ENCODE data around the gene POP7.

DNA sequence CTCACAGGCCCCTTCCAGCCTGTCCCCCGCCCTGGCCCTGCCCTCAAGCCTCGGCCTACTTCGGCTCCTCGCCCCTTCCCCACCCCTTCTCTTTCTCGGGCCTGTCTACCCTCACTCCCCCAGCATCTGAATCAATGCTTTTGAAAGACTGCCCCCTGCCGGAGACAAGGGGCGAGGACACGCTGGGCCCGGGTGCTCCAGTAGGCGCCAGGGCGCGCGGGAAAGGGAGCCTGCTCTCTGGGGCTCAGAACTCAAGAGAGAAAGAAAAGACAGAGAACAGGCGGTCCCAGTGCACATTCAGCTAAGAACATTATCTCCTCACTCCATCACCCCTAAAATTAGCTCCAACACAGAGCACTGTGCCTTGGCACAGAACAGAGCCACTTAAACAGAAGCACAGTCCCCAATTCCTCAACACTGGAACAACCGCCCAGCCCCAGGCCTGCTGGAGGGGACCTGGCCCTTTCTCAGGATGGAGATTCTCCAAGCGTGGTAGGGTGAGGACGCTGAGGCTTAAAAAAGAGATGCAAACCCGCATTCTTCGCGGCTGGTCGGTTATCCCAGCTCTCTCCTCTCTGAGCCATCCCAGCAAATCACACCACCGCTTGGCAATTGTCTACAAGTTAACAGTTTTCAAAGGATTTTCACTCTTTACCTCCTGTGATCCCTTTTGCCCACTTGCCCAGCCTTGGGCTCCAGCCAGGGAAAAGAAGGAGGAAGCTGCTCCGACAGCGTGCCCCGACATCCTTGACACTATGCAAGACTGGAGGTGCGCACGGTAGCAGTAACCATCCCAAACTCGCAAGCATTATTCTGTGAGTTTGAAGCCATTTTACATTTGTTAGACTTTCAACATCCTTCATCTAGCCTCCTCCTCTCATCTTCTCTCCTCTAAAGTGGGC is 14.0 kb upstream of the POP7 start:
- TF ChIP-seq, protein P1, sequence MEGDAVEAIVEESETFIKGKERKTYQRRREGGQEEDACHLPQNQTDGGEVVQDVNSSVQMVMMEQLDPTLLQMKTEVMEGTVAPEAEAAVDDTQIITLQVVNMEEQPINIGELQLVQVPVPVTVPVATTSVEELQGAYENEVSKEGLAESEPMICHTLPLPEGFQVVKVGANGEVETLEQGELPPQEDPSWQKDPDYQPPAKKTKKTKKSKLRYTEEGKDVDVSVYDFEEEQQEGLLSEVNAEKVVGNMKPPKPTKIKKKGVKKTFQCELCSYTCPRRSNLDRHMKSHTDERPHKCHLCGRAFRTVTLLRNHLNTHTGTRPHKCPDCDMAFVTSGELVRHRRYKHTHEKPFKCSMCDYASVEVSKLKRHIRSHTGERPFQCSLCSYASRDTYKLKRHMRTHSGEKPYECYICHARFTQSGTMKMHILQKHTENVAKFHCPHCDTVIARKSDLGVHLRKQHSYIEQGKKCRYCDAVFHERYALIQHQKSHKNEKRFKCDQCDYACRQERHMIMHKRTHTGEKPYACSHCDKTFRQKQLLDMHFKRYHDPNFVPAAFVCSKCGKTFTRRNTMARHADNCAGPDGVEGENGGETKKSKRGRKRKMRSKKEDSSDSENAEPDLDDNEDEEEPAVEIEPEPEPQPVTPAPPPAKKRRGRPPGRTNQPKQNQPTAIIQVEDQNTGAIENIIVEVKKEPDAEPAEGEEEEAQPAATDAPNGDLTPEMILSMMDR (IDR thresholded peaks at IDR 0.05): peak; percentile 88
- no peak for TF ChIP-seq EZH2 (IDR thresholded peaks at IDR 0.05; ENCODE audit: borderline replicate concordance, insufficient read depth, low read depth, low read length, poor library complexity, severe bottlenecking)
